ENCODE results near the gene OR52E6. TPM values are rescaled to one million over a fixed set of nuclear protein-coding genes. Genes with fewer than 3 reads are reported as not detected.
A peak's percentile ranks its signal among the peaks of the same experiment; 100 is the strongest.

OR52E6 gene
- total RNA-seq, 3 donors from 2014 or later: not detected

DNA sequence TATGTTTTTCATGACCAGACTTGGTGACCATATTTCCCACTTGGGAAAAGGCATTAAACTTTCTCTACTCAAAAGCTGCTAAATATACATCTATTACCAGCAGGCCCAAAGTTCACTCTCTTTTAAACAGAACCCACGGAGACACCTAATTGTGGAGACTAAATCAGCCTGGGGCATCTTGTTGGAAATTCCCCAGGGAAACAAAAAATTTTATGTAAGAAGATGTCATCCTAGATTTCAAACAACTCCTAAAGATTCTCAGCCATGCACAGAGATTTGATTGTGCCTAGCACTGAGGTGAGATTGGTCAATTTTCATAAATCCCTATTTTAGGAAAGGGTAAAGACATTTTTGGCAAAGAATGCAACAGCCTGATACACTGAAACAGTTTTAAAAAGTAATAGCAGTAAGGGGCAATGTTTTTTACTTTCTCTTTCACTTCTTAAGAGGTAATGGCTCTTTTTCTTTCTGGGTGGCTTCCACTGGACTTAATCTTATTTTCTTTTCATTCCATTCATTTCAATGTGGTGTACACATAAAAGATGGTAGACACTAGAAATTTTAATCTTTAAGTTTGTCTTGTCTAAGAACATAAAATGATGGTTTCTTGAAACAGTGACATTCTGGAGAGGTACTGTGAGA is 23.3 kb downstream of the OR52E6 start:
- ATAC-seq (no peak), DNase-seq (no peak)
- H3K36me3 Mint-ChIP-seq (ENCODE audit: insufficient read depth): no peaks in the 10 kb centered on the region
- peaks cover 8% of the 10 kb centered on the region for H3K4me1 Mint-ChIP-seq (ENCODE audit: low read depth)
- no peaks in the 10 kb centered on the region for H3K9me3 Mint-ChIP-seq
- H3K4me3 Mint-ChIP-seq: peak overlapping the region; percentile 73
- H3K27me3 Mint-ChIP-seq (ENCODE audit: low read depth): no peaks in the 10 kb centered on the region

- Mint-ChIP-seq H3K4me3 (no peak overlapping the region), H3K9me3 (no peaks in the 10 kb centered on the region), H3K27me3 (ENCODE audit: low read depth) (no peaks in the 10 kb centered on the region), H3K4me1 (ENCODE audit: low read depth) (peaks cover 8% of the 10 kb centered on the region), H3K36me3 (ENCODE audit: insufficient read depth) (no peaks in the 10 kb centered on the region)
- ATAC-seq (no peak), DNase-seq (no peak)
Observed at GRCh38 chr11:5815534-5815933, 26.2 kb downstream of the OR52E6 start.

GRCh38 chr11:5809905-5810795 is 31.5 kb downstream of the OR52E6 start:
- peaks cover 7% of the 10 kb centered on the region for H3K4me1 Mint-ChIP-seq (ENCODE audit: low read depth)
- no peaks in the 10 kb centered on the region for H3K36me3 Mint-ChIP-seq (ENCODE audit: insufficient read depth)
- no peaks in the 10 kb centered on the region for H3K9me3 Mint-ChIP-seq
- ATAC-seq (no peak), DNase-seq (no peak)
- peaks cover 13% of the 10 kb centered on the region for H3K27me3 Mint-ChIP-seq (ENCODE audit: low read depth)
- H3K4me3 Mint-ChIP-seq: no peak overlapping the region

DNA sequence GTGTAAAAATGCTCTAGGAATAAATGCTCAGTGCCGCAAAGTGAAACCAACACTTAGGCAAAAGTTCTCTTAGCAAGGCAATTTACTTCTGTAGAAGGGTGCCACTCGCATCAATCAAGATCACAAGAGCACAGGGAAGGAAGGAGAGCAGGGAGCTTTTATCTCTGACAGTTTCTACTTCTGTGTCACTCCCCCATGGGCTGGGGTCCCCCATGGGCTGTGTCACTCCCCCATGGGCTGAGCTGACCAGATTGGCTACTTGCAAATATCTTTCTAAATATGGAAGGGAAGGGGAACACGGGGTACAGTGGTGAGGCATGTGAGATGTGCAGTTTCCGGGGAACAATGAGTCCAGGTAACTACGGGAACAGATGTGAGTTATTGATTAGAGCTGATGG is 32.6 kb downstream of the OR52E6 start:
- no peaks in the 10 kb centered on the region for H3K36me3 Mint-ChIP-seq (ENCODE audit: insufficient read depth)
- H3K4me1 Mint-ChIP-seq (ENCODE audit: low read depth): peaks cover 7% of the 10 kb centered on the region
- H3K4me3 Mint-ChIP-seq: peak overlapping the region; percentile 86
- no peak for DNase-seq
- peaks cover 18% of the 10 kb centered on the region for H3K27me3 Mint-ChIP-seq (ENCODE audit: low read depth)
- H3K9me3 Mint-ChIP-seq: peaks cover 4% of the 10 kb centered on the region
- ATAC-seq: peak; percentile 34 to 46

DNA sequence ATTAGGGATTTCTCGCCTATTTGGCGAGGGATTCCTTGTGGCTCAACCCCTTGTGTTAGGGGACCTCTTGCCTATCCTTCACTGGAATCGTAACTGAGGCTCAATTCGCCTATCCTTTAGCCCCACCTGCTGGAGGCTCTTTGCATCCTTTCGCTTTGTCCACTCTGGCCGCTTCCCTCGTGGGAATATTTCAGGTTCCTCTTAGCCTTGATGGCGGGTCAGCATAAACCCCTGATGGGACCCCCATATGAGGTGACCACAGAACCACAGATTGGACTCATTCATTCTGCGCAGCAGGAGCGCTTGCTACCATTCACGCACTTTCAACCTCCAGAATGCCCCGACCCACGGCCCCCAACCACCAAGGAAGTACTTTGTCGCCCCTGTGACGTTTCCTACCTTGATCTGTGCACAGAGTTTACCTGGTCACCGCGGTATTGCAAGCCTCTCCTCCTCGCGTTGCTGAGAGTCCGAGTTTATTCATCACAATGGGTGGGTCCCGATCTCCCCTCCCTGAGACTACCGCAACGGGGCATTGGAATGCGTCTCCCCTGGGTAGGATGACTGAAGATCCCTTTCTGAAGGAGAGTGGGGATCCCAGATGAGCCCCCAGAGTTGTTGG is 33.1 kb downstream of the OR52E6 start, which contains the start of gene OR52N2:
OR52N2 (plus strand) TSS at position 425 of the 622 bp plus-strand sequence. CDS start 11,412 bp downstream, outside the sequence.
- DNase-seq (peak; percentile 68), ATAC-seq (peak; percentile 78 to 84)
- Mint-ChIP-seq H3K36me3 (ENCODE audit: insufficient read depth) (no peaks in the 10 kb centered on the region), H3K9me3 (peaks cover 8% of the 10 kb centered on the region), H3K4me1 (ENCODE audit: low read depth) (peaks cover 7% of the 10 kb centered on the region), H3K4me3 (peak within 1 kb of the TSS; percentile 86), H3K27me3 (ENCODE audit: low read depth) (peaks cover 18% of the 10 kb centered on the region)

DNA sequence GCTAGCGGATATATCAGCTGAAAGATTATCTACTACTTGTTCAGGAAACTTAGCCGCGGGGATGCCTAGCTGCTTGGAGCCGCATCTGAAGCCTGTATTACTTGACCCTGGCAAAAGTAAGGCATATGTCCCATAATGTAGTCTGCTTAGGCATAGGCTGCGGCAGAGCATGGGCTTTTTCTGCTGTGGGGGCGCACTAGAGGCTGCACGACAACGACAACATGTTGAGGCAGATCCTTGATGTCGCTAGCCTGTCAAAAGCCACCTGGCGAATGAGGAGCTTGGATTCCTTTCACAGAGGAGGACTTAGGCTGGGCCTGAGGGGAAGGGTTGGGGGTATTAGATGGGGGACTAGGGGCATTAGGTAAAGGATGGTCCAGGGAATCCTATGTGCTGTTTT is 34.1 kb downstream of the OR52E6 start:
- H3K36me3 Mint-ChIP-seq (ENCODE audit: insufficient read depth): no peaks in the 10 kb centered on the region
- peaks cover 7% of the 10 kb centered on the region for H3K4me1 Mint-ChIP-seq (ENCODE audit: low read depth)
- peaks cover 8% of the 10 kb centered on the region for H3K9me3 Mint-ChIP-seq
- peaks cover 18% of the 10 kb centered on the region for H3K27me3 Mint-ChIP-seq (ENCODE audit: low read depth)
- no peak overlapping the region for H3K4me3 Mint-ChIP-seq
- DNase-seq: no peak
- no peak for ATAC-seq

DNA sequence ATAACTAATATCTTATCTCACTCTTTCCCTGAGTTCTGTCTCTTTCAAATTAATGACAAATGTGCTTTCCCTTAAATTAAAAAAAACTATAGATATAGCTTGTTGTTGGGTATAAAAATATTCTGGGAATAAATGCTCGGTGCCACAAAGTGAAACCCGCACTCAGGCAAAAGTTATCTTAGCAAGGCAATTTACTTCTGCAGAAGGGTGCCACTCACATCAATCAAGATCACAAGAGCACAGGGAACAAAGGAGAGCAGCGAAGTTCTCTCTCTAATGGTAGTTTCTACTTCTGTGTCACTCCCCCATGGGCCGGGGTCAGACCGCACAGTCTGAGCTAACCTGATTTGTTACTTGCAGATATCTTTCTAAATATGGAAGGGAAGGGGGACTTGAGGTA is 37.7 kb downstream of the OR52E6 start:
- H3K4me1 Mint-ChIP-seq (ENCODE audit: low read depth): peaks cover 3% of the 10 kb centered on the region
- H3K36me3 Mint-ChIP-seq (ENCODE audit: insufficient read depth): no peaks in the 10 kb centered on the region
- H3K27me3 Mint-ChIP-seq (ENCODE audit: low read depth): peaks cover 18% of the 10 kb centered on the region
- DNase-seq (no peak), ATAC-seq (no peak)
- H3K9me3 Mint-ChIP-seq: peaks cover 8% of the 10 kb centered on the region
- H3K4me3 Mint-ChIP-seq: no peak overlapping the region

GRCh38 chr11:5796541-5796940 is 45.2 kb downstream of the OR52E6 start:
- H3K4me1 Mint-ChIP-seq (ENCODE audit: low read depth): no peaks in the 10 kb centered on the region
- no peak for DNase-seq
- no peak for ATAC-seq
- no peak overlapping the region for H3K4me3 Mint-ChIP-seq
- H3K27me3 Mint-ChIP-seq (ENCODE audit: low read depth): peaks cover 21% of the 10 kb centered on the region
- no peaks in the 10 kb centered on the region for H3K36me3 Mint-ChIP-seq (ENCODE audit: insufficient read depth)
- no peaks in the 10 kb centered on the region for H3K9me3 Mint-ChIP-seq

GRCh38 chr11:5791165-5791564 is 50.5 kb downstream of the OR52E6 start, which contains the start of gene OR52N1:
TSS of gene OR52N1 (minus strand) at chr11:5791265. CDS start at chr11:5788816, 2,449 bp downstream.
- Mint-ChIP-seq H3K4me3 (no peak within 1 kb of the TSS), H3K36me3 (ENCODE audit: insufficient read depth) (no peaks in the 10 kb centered on the region), H3K4me1 (ENCODE audit: low read depth) (no peaks in the 10 kb centered on the region), H3K9me3 (no peaks in the 10 kb centered on the region), H3K27me3 (ENCODE audit: low read depth) (peaks cover 4% of the 10 kb centered on the region)
- DNase-seq (no peak), ATAC-seq (no peak)

Other genes with a start within 250 kb of the OR52E6 start
- under 1 TPM in 2 of 3 donors, not detected in 1; 0.14 to 0.30 TPM for gene TRIM6, start 245.3 kb downstream of the OR52E6 start, total RNA-seq
- 1 to 10 TPM; 1.2 to 2.4 (median 1.6) TPM for gene TRIM34, start 216.9 kb downstream of the OR52E6 start, total RNA-seq
- gene TRIM5, start 156.8 kb downstream of the OR52E6 start, total RNA-seq: 1 to 10 TPM; 5.0 to 8.7 (median 5.2) TPM
- 10 to 100 TPM; 25.0 to 53.3 (median 41.1) TPM for gene TRIM22, start 152.1 kb downstream of the OR52E6 start, total RNA-seq
- gene OR56B1, start 105.4 kb downstream of the OR52E6 start, total RNA-seq: not detected
- gene OR52N4, start 87.7 kb downstream of the OR52E6 start, total RNA-seq: not detected
- gene OR52N5, start 58.5 kb downstream of the OR52E6 start, total RNA-seq: not detected
- gene OR52N1, start 50.6 kb downstream of the OR52E6 start, total RNA-seq: not detected
- gene OR52N2, start 33.0 kb downstream of the OR52E6 start, total RNA-seq: not detected
- gene OR52E8, start 15.8 kb upstream of the OR52E6 start, total RNA-seq: not detected
- not detected for gene OR52E4, start 38.7 kb upstream of the OR52E6 start, total RNA-seq
- not detected for gene OR52E5, start 51.3 kb upstream of the OR52E6 start, total RNA-seq
- gene OR56A3, start 100.4 kb upstream of the OR52E6 start, total RNA-seq: not detected
- gene OR56A5, start 126.6 kb upstream of the OR52E6 start, total RNA-seq: not detected
- not detected for gene OR52L1, start 145.1 kb upstream of the OR52E6 start, total RNA-seq
- not detected for gene OR56A4, start 165.0 kb upstream of the OR52E6 start, total RNA-seq
- gene OR56A1, start 188.9 kb upstream of the OR52E6 start, total RNA-seq: not detected